WTC11 (cell line): ENCODE data around the gene ADGRG3. TPM values are rescaled to one million over a fixed set of nuclear protein-coding genes. Genes with fewer than 3 reads are reported as not detected.

ENCODE experiments used
- ATAC-seq: fragments of 200-7000 bp; cut with Tn5 transposase; 2 replicates; pipeline ENCODE4 v1.10.0; 2021; ENCODE audit warnings: mild to moderate bottlenecking, moderate library complexity
- CTCF ChIA-PET: fragments of 300-600 bp; sonication (Branson Sonifier 250); formaldehyde crosslinking; loops from one replicate; lab custom pipeline; 2021; ENCODE audit warnings: antibody characterized with exemption; lab: Charles Lee
- POLR2A ChIA-PET: fragments of 350-600 bp; sonication (Branson Sonifier 250); formaldehyde crosslinking; loops from one replicate; lab custom pipeline; 2021; ENCODE audit warnings: antibody characterized with exemption; lab: Charles Lee
- DNase-seq: peaks from one replicate; pipeline ENCODE4 v3.0.0; 2021; ENCODE audit warnings: low spot score
- H3K27ac Mint-ChIP-seq: 2 replicates; pipeline ENCODE4 v1.8.0; 2021; ENCODE audit warnings: mixed read lengths
- H3K27me3 Mint-ChIP-seq: 2 replicates; pipeline ENCODE4 v1.8.0; 2021; ENCODE audit warnings: low read depth, mild to moderate bottlenecking, moderate library complexity, mixed read lengths
- H3K36me3 Mint-ChIP-seq: 2 replicates; pipeline ENCODE4 v1.8.0; 2021; ENCODE audit warnings: mixed read lengths
- H3K4me1 Mint-ChIP-seq: 2 replicates; pipeline ENCODE4 v1.8.0; 2022; ENCODE audit warnings: mixed read lengths
- H3K4me3 Mint-ChIP-seq: 2 replicates; pipeline ENCODE4 v1.8.0; 2021; ENCODE audit warnings: mild to moderate bottlenecking, moderate library complexity, mixed read lengths
- H3K9me3 Mint-ChIP-seq: 2 replicates; pipeline ENCODE4 v1.8.0; 2021; ENCODE audit warnings: mixed read lengths
- ATF6 ChIP-seq: sonication (generic); formaldehyde crosslinking; IDR thresholded peaks from 2 replicates; pipeline ENCODE4 v1.8.1; 2023; ENCODE audit warnings: mild to moderate bottlenecking, missing genetic modification reagents
- EMX1 ChIP-seq: fragments of 250-450 bp; sonication (Bioruptor Pico); IDR thresholded peaks from 2 replicates; pipeline ENCODE4 v1.8.0; 2021; ENCODE audit warnings: mild to moderate bottlenecking
- ESRRA ChIP-seq: sonication (generic); formaldehyde crosslinking; IDR thresholded peaks from 2 replicates; pipeline ENCODE4 v1.8.1; 2022; ENCODE audit warnings: mild to moderate bottlenecking, missing genetic modification reagents, borderline replicate concordance
- ETV6 ChIP-seq: sonication (generic); formaldehyde crosslinking; IDR thresholded peaks from 2 replicates; pipeline ENCODE4 v1.8.1; 2022; ENCODE audit warnings: mild to moderate bottlenecking, missing genetic modification reagents
- FOXJ3 ChIP-seq: sonication (generic); formaldehyde crosslinking; IDR thresholded peaks from 2 replicates; pipeline ENCODE4 v1.9.0; 2021; ENCODE audit warnings: missing genetic modification reagents, mild to moderate bottlenecking, borderline replicate concordance
- FOXP1 ChIP-seq: sonication (generic); formaldehyde crosslinking; IDR thresholded peaks from 2 replicates; pipeline ENCODE4 v1.8.0; 2022; ENCODE audit warnings: missing genetic modification reagents, mild to moderate bottlenecking, moderate library complexity, borderline replicate concordance
- FOXP4 ChIP-seq: sonication (generic); formaldehyde crosslinking; IDR thresholded peaks from 2 replicates; pipeline ENCODE4 v1.8.0; 2022; ENCODE audit warnings: mild to moderate bottlenecking, missing genetic modification reagents
- JAZF1 ChIP-seq: fragments of 250-450 bp; sonication (Bioruptor Pico); IDR thresholded peaks from 2 replicates; pipeline ENCODE4 v1.9.0; 2021; ENCODE audit warnings: moderate library complexity, mild to moderate bottlenecking, inconsistent platforms
- KAT7 ChIP-seq: sonication (generic); formaldehyde crosslinking; IDR thresholded peaks from 2 replicates; pipeline ENCODE4 v1.8.1; 2023; ENCODE audit warnings: missing genetic modification reagents, mild to moderate bottlenecking, borderline replicate concordance
- NFE2L1 ChIP-seq: sonication (generic); formaldehyde crosslinking; IDR thresholded peaks from 2 replicates; pipeline ENCODE4 v1.8.1; 2023; ENCODE audit warnings: missing genetic modification reagents
- NR3C1 ChIP-seq: sonication (generic); formaldehyde crosslinking; conservative IDR thresholded peaks from 2 replicates; pipeline ENCODE4 v1.8.1; 2023; ENCODE audit warnings: low read depth, mild to moderate bottlenecking, missing genetic modification reagents
- RELA ChIP-seq: sonication (generic); formaldehyde crosslinking; IDR thresholded peaks from 2 replicates; pipeline ENCODE4 v1.8.1; 2022; ENCODE audit warnings: missing genetic modification reagents, mild to moderate bottlenecking, borderline replicate concordance
- SOX15 ChIP-seq: fragments of 250-450 bp; sonication (Bioruptor Pico); IDR thresholded peaks from 2 replicates; pipeline ENCODE4 v1.9.0; 2021; ENCODE audit warnings: mild to moderate bottlenecking
- TEAD1 ChIP-seq: sonication (generic); formaldehyde crosslinking; IDR thresholded peaks from 2 replicates; pipeline ENCODE4 v1.8.0; 2022; ENCODE audit warnings: mild to moderate bottlenecking, missing genetic modification reagents
- USF2 ChIP-seq: sonication (generic); formaldehyde crosslinking; IDR thresholded peaks from 2 replicates; pipeline ENCODE4 v1.8.1; 2023; ENCODE audit warnings: mild to moderate bottlenecking, missing genetic modification reagents, moderate library complexity
- ZBTB21 ChIP-seq: sonication (generic); formaldehyde crosslinking; IDR thresholded peaks from 2 replicates; pipeline ENCODE4 v1.8.1; 2023; ENCODE audit warnings: mild to moderate bottlenecking, missing genetic modification reagents, borderline replicate concordance
- ZBTB43 ChIP-seq: sonication (generic); formaldehyde crosslinking; IDR thresholded peaks from 2 replicates; pipeline ENCODE4 v1.8.1; 2023; ENCODE audit warnings: mild to moderate bottlenecking, missing genetic modification reagents
- ZMAT4 ChIP-seq: fragments of 250-450 bp; sonication (Bioruptor Pico); IDR thresholded peaks from 2 replicates; pipeline ENCODE4 v1.9.0; 2021; ENCODE audit warnings: mild to moderate bottlenecking
- ZNF219 ChIP-seq: sonication (generic); formaldehyde crosslinking; IDR thresholded peaks from 2 replicates; pipeline ENCODE4 v1.8.0; 2023; ENCODE audit warnings: missing genetic modification reagents, mild to moderate bottlenecking, borderline replicate concordance
- ZNF512 ChIP-seq: sonication (generic); formaldehyde crosslinking; IDR thresholded peaks from 2 replicates; pipeline ENCODE4 v1.8.1; 2022; ENCODE audit warnings: missing genetic modification reagents, borderline replicate concordance
- total RNA-seq: library from RNA; stranded (reverse); gene quantifications from 3 replicates; pipeline ENCODE4 v1.2.3, GENCODE V29; 2021

The ADGRG3 gene
- total RNA-seq, 1 experiment from 2014 or later, result 0.44 TPM

- TF ChIP-seq ZMAT4 (CRISPR knock-in tag) (no peak), USF2 (no peak), FOXP1 (CRISPR knock-in tag) (no peak; the same call in 1 of the 2 replicates), FOXP4 (CRISPR knock-in tag) (no peak), ZBTB43 (peak; percentile 94; the same call in 1 of the 2 replicates)
- Mint-ChIP-seq H3K4me1 (no peaks in the 10 kb centered on the region), H3K27me3 (peaks cover 3% of the 10 kb centered on the region; the same call in 1 of the 2 replicates), H3K27ac (no peak overlapping the region), H3K9me3 (no peaks in the 10 kb centered on the region), H3K4me3 (no peak overlapping the region), H3K36me3 (no peaks in the 10 kb centered on the region)
- ChIA-PET POLR2A (no interaction called here), CTCF (interaction anchor here (0.5 to 3.4 kb wide), 5 partner anchors 16 to 453 kb away, joined by 3 to 10 read pairs (median 4); partner anchors contain the start of genes ADGRG1 and ADGRG3)
- DNase-seq, result no peak
- ATAC-seq, result no peak
Observed at GRCh38 chr16:57644383-57645014, 23.6 kb upstream of the ADGRG3 start.

- H3K4me3 Mint-ChIP-seq, result no peak overlapping the region
- no peaks in the 10 kb centered on the region for H3K9me3 Mint-ChIP-seq
- no peak for DNase-seq
- ChIA-PET POLR2A (no interaction called here), CTCF (interaction anchor here (0.9 to 3.4 kb wide), 5 partner anchors 17 to 54 kb away, joined by 3 to 10 read pairs (median 4); partner anchors contain the start of gene ADGRG1)
- no peak overlapping the region for H3K27ac Mint-ChIP-seq
- TF ChIP-seq ZBTB21 (CRISPR knock-in tag), result no peak
- TF ChIP-seq ESRRA (CRISPR knock-in tag), result no peak
- no peak for TF ChIP-seq NFE2L1
- no peak for TF ChIP-seq EMX1 (CRISPR knock-in tag)
- no peak for TF ChIP-seq NR3C1 (CRISPR knock-in tag)
- no peak for TF ChIP-seq SOX15 (CRISPR knock-in tag)
- TF ChIP-seq KAT7 (CRISPR knock-in tag), result no peak
- H3K27me3 Mint-ChIP-seq, result no peaks in the 10 kb centered on the region; the same call in 1 of the 2 replicates
- no peak for ATAC-seq
- H3K4me1 Mint-ChIP-seq, result no peaks in the 10 kb centered on the region
- H3K36me3 Mint-ChIP-seq, result no peaks in the 10 kb centered on the region
Observed at GRCh38 chr16:57645169-57645568, 22.9 kb upstream of the ADGRG3 start.

GRCh38 chr16:57645691-57646387, 22.3 kb upstream of the ADGRG3 start:
- Mint-ChIP-seq H3K27ac (no peak overlapping the region), H3K4me1 (no peaks in the 10 kb centered on the region), H3K4me3 (no peak overlapping the region), H3K27me3 (no peaks in the 10 kb centered on the region; the same call in 1 of the 2 replicates), H3K9me3 (no peaks in the 10 kb centered on the region), H3K36me3 (no peaks in the 10 kb centered on the region)
- ATAC-seq, result no peak
- POLR2A ChIA-PET, result no interaction called here
- no peak for DNase-seq
- CTCF ChIA-PET, result interaction anchor here (0.9 to 4.2 kb wide), 8 partner anchors 18 to 69 kb away, joined by 3 to 35 read pairs (median 8); partner anchors contain the start of gene ADGRG1
- TF ChIP-seq JAZF1 (CRISPR knock-in tag), result no peak
- no peak for TF ChIP-seq ATF6
- TF ChIP-seq ETV6, result no peak
- no peak for TF ChIP-seq RELA
- TF ChIP-seq ZNF219 (CRISPR knock-in tag), result no peak
- no peak for TF ChIP-seq FOXJ3 (CRISPR knock-in tag)
- no peak for TF ChIP-seq ZNF512
- TF ChIP-seq TEAD1 (CRISPR knock-in tag), result no peak
- no peak for TF ChIP-seq SOX15 (CRISPR knock-in tag)
